Tibial nerve (tissue), 4 donors: Measurements from ENCODE around the gene LMO7. TPM values are rescaled to one million over a fixed set of nuclear protein-coding genes. Genes with fewer than 3 reads are reported as not detected.

ENCODE experiments used
- DNase-seq, 2 donors: peaks; one replicate each; pipeline ENCODE4 v3.0.0-alpha.2; 2019; ENCODE audit warnings: low spot score in 2 of 2
- H3K27ac ChIP-seq, 4 donors: fragments of 200-600 bp; sonication (generic) in 3 of 4; one replicate each; pipeline ENCODE4 v1.5.1; 2017 to 2019; ENCODE audit warnings: mild to moderate bottlenecking in 1 of 4
- H3K27me3 ChIP-seq, 2 donors: fragments of 200-600 bp; sonication (generic) in 1 of 2; one replicate each; pipeline versions ENCODE4 v1.5.1 to v1.6.0; 2017 to 2019
- H3K36me3 ChIP-seq, 3 donors: fragments of 200-600 bp; sonication (generic); one replicate each; pipeline ENCODE4 v1.5.1; 2018 to 2019
- H3K4me1 ChIP-seq, 4 donors: fragments of 200-600 bp; sonication (generic) in 3 of 4; one replicate each; pipeline ENCODE4 v1.5.1; 2017 to 2019
- H3K4me3 ChIP-seq, 4 donors: fragments of 200-600 bp; sonication (generic) in 3 of 4; one replicate each; pipeline ENCODE4 v1.5.1; 2017 to 2019; ENCODE audit warnings: mild to moderate bottlenecking in 1 of 4, moderate library complexity in 1 of 4
- H3K9me3 ChIP-seq, 4 donors: fragments of 200-600 bp; sonication (generic) in 3 of 4; one replicate each; pipeline ENCODE4 v1.5.1; 2017 to 2019
- EP300 ChIP-seq, 2 donors: sonication (generic); formaldehyde crosslinking; IDR thresholded peaks; one replicate each; pipeline ENCODE4 v1.6.1; 2017; ENCODE audit warnings: antibody characterized with exemption in 2 of 2, mild to moderate bottlenecking in 1 of 2
- POLR2A ChIP-seq, 2 donors: fragments of 450-650 bp; IDR thresholded peaks; one replicate each; pipeline ENCODE4 v1.6.1; 2017; ENCODE audit warnings: antibody characterized with exemption in 2 of 2, mild to moderate bottlenecking in 2 of 2, moderate library complexity in 2 of 2
- WGBS, 2 donors: methylation state at CpG; one replicate each; pipeline ENCODE4 v1.1.5; 2018; 5-methylcytosine and 5-hydroxymethylcytosine counted together
- total RNA-seq, 4 donors: library from RNA; depleted of rRNA; stranded (reverse); fragments of >200 nt; gene quantifications; one replicate each; pipeline ENCODE4 v1.1.0, GENCODE V29; 2016
- TF ChIP-seq, protein P1 (sequence below), 5 experiments: fragments of 200-600 bp in 3 of 5; fragments of 450-650 bp in 2 of 5; sonication (generic) in 3 of 5; IDR thresholded peaks; one replicate each; pipeline ENCODE4 v1.5.1; 2016 to 2019; ENCODE audit warnings: antibody characterized with exemption in 5 of 5, mild to moderate bottlenecking in 3 of 5, moderate library complexity in 2 of 5

LMO7 gene
- total RNA-seq, 4 donors from 2014 or later = 149 to 311 (median 236) TPM

DNA sequence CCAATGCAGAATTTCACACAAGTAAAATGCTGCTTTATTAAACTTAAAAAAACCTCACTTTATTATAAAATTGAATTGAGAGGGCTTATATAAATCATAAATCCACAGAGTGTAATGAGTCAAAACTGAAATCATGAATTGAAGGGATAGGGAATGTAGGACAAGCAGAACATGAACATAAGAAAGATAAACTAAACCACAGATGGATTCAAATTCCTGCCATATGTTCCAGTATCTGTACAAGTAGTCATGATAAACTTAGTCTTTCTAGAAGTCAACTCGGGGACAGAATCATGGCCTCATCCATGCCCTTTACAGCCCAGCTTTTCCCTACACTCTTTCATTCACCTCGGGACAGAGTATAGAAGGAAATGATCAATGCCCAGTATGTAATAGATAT is 16.6 kb downstream of the LMO7 start:
- H3K9me3 ChIP-seq = no peaks in the 10 kb centered on the region
- no peaks in the 10 kb centered on the region for H3K27me3 ChIP-seq
- H3K4me3 ChIP-seq = no peak overlapping the region
- 65 to 88% methylated on average over 2 of the region's 2 CpGs for WGBS, 2 donors
- no peak overlapping the region for H3K27ac ChIP-seq
- TF ChIP-seq POLR2A (IDR thresholded peaks at IDR 0.05) (no peak), EP300 (IDR thresholded peaks at IDR 0.05) (no peak)
- no peaks in the 10 kb centered on the region for H3K36me3 ChIP-seq
- no peak for DNase-seq
- no peaks in the 10 kb centered on the region for H3K4me1 ChIP-seq

DNA sequence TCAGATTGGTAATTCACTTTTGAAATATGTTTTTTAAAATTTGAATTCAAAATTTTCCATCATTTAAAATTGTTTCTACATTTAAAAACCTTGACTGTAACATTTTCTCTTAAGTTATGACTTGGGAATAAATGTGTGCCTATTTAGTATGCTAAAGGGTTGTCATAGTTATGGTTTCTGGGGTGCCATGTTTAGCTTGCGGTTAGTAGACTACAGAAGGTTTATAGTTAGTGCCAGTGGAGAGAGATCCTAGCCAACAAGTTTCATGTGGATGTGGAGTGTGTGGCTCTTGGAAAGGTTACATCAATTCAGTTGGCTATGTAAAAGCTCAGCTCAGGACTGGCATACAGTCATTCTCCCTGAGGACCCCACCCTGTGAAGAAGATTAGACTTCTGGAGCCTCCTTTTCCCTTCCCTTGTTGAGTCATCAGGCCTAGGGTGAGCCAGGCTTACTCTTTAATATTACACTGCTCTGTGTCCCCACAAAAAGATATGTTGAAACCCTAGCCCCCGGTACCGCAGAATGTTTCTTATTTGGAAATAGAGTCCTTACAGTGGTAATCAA is 20.4 kb downstream of the LMO7 start:
- 95 to 99% methylated on average over 3 of the region's 3 CpGs for WGBS, 2 donors
- Histone ChIP-seq H3K27me3 (no peaks in the 10 kb centered on the region), H3K27ac (no peak overlapping the region), H3K36me3 (no peaks in the 10 kb centered on the region), H3K4me1 (no peaks in the 10 kb centered on the region), H3K9me3 (no peaks in the 10 kb centered on the region), H3K4me3 (no peak overlapping the region)
- TF ChIP-seq, protein P1, sequence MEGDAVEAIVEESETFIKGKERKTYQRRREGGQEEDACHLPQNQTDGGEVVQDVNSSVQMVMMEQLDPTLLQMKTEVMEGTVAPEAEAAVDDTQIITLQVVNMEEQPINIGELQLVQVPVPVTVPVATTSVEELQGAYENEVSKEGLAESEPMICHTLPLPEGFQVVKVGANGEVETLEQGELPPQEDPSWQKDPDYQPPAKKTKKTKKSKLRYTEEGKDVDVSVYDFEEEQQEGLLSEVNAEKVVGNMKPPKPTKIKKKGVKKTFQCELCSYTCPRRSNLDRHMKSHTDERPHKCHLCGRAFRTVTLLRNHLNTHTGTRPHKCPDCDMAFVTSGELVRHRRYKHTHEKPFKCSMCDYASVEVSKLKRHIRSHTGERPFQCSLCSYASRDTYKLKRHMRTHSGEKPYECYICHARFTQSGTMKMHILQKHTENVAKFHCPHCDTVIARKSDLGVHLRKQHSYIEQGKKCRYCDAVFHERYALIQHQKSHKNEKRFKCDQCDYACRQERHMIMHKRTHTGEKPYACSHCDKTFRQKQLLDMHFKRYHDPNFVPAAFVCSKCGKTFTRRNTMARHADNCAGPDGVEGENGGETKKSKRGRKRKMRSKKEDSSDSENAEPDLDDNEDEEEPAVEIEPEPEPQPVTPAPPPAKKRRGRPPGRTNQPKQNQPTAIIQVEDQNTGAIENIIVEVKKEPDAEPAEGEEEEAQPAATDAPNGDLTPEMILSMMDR (IDR thresholded peaks at IDR 0.05) = no peak
- TF ChIP-seq POLR2A (IDR thresholded peaks at IDR 0.05) = no peak
- no peak for TF ChIP-seq EP300 (IDR thresholded peaks at IDR 0.05)
- no peak for DNase-seq

DNA sequence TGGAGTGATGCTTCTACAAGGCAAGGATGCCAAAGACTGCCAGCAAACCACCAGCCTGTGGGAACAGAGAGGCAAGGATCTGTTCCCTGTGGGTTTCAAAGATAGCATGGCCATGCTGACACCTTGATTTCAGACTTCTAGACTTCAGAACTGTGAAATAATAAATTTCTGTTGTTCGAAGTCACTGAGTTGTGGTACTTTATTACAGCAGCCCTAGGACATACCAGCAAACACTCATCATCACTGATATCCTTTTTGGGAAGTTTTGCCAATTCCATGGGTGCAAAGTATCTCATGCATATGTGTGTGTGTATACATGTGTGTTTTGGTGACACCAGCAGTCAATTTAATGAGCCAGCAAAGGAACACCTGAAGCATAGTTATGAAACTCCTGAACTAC is 21.0 kb downstream of the LMO7 start:
- no peaks in the 10 kb centered on the region for H3K36me3 ChIP-seq
- TF ChIP-seq, protein P1 (IDR thresholded peaks at IDR 0.05) = no peak
- TF ChIP-seq EP300 (IDR thresholded peaks at IDR 0.05) = no peak
- no peak for TF ChIP-seq POLR2A (IDR thresholded peaks at IDR 0.05)
- WGBS, 2 donors = 88 to 91% methylated on average over 1 of the region's 1 CpG
- H3K27me3 ChIP-seq = no peaks in the 10 kb centered on the region
- no peaks in the 10 kb centered on the region for H3K9me3 ChIP-seq
- no peak for DNase-seq
- H3K4me1 ChIP-seq = no peaks in the 10 kb centered on the region
- H3K27ac ChIP-seq = no peak overlapping the region
- H3K4me3 ChIP-seq = no peak overlapping the region

DNA sequence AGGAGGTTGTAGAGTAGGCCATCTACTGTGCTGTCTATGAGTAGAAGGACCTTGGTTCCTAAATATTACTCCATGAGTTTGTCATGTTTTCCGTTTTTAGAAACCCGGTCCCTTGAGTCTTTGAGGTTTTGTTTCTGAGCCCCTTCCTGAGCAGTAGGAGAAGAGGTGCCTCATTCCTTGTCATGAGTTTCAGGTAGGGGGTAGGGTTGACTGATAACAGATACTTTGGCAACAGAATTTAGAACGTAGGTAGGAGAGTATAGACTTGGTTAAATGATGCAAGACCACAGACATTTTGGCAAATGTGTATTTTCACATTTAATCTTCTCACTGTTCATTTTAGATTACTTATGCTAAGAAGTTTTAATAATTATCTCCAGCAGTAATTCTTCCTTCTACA is 24.6 kb downstream of the LMO7 start:
- WGBS, 2 donors = 87 to 93% methylated on average over 3 of the region's 3 CpGs
- Histone ChIP-seq H3K27ac (no peak overlapping the region), H3K9me3 (no peaks in the 10 kb centered on the region), H3K36me3 (no peaks in the 10 kb centered on the region), H3K4me1 (no peaks in the 10 kb centered on the region), H3K4me3 (no peak overlapping the region), H3K27me3 (no peaks in the 10 kb centered on the region)
- TF ChIP-seq EP300 (IDR thresholded peaks at IDR 0.05) (no peak), POLR2A (IDR thresholded peaks at IDR 0.05) (no peak)
- TF ChIP-seq, protein P1 (IDR thresholded peaks at IDR 0.05) = no peak
- DNase-seq = no peak

DNA sequence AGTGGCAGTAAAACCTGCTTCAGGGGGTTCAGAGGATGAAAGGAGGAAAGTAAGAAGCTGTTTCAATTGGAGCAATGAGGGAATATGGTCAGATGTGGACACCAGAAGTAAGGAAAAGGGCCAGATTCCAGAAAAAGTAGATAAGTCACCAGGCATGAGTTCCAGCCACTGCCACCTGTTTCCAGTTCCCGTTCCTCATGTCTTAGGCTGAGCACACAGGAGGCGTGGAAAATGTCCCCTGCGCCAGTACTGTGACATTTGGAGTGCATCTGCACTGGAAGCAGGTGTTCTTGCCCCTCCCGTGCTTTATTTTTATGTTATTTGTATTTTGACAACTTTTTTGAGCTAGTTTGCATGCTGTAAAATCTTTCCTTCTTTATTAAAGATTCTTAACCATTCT is 25.3 kb downstream of the LMO7 start:
- DNase-seq = no peak
- Histone ChIP-seq H3K4me1 (no peaks in the 10 kb centered on the region), H3K27ac (no peak overlapping the region), H3K9me3 (no peaks in the 10 kb centered on the region), H3K27me3 (no peaks in the 10 kb centered on the region), H3K36me3 (no peaks in the 10 kb centered on the region), H3K4me3 (no peak overlapping the region)
- WGBS, 2 donors = 81 to 92% methylated on average over 4 of the region's 4 CpGs
- TF ChIP-seq, protein P1 (IDR thresholded peaks at IDR 0.05) = no peak
- TF ChIP-seq EP300 (IDR thresholded peaks at IDR 0.05) (no peak), POLR2A (IDR thresholded peaks at IDR 0.05) (no peak)
